ENCODE data around the gene GRIK4. TPM values are rescaled to one million over a fixed set of nuclear protein-coding genes. Genes with fewer than 3 reads are reported as not detected.

Gene GRIK4
- total RNA-seq, 1 experiment from 2014 or later = not detected

DNA sequence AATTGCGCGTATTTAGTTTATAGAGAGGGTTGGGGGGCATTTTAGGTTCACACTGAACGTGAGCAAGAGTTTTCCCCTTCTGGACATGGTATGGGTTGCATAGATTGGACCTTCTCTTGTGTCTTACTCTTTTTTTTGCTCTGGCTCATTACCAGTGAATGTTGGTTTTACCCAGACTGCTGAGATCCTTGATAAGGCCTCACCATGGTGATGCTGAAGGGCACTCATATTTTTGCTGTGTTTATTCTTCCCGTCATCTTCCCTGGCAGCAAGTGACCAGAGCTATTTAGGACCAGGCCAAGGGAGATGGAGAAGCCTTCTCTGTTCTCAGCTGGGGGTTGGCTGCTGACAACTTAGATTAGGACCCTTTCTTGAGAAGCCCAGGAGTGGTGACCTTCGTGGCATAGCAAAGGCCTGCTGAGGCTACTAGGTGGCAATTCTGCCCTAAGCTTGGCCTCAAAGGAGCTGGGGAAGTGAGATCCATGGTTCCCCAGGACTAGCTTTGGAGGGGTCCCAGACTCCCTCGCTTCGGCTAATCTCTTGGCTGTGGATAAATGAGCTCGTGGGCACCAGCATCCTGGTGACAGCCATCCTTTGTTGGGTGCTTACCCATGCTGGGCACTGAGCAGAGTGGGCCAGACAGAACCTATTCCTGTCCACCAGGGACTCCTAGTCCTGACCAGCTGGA lies 47.3 kb downstream of the GRIK4 start:
- BruUV-seq (replicated peaks) = no TSS peak
- Histone ChIP-seq H3K9me2 (ENCODE audit: insufficient read depth) (no peaks in the 10 kb centered on the region), H3K27ac (no peak overlapping the region), H3F3A (ENCODE audit: insufficient read depth, low read depth) (no peaks in the 10 kb centered on the region), H3K4me2 (no peak overlapping the region), H3K4me3 (no peak overlapping the region), H3K79me2 (ENCODE audit: low read depth) (no peaks in the 10 kb centered on the region), H4K20me1 (ENCODE audit: insufficient read depth) (no peaks in the 10 kb centered on the region), H3K27me3 (ENCODE audit: insufficient read depth, low read depth) (peaks cover 34% of the 10 kb centered on the region), H3K9me3 (ENCODE audit: insufficient read depth, low read depth) (no peaks in the 10 kb centered on the region), H2AFZ (no peak overlapping the region), H3K36me3 (ENCODE audit: low read depth) (no peaks in the 10 kb centered on the region), H3K4me1 (replicated peaks; ENCODE audit: insufficient read depth) (no peaks in the 10 kb centered on the region)
- ChIA-PET CTCF (no interaction called here), POLR2A (ENCODE audit: unreplicated experiment) (no interaction called here)
- intact Hi-C loops (cut with micrococcal nuclease; ENCODE audit: unreplicated experiment) = no loop called here
- no peak for TF ChIP-seq EZH2 (IDR thresholded peaks at IDR 0.05; ENCODE audit: low read depth)
- TF ChIP-seq, protein P1, sequence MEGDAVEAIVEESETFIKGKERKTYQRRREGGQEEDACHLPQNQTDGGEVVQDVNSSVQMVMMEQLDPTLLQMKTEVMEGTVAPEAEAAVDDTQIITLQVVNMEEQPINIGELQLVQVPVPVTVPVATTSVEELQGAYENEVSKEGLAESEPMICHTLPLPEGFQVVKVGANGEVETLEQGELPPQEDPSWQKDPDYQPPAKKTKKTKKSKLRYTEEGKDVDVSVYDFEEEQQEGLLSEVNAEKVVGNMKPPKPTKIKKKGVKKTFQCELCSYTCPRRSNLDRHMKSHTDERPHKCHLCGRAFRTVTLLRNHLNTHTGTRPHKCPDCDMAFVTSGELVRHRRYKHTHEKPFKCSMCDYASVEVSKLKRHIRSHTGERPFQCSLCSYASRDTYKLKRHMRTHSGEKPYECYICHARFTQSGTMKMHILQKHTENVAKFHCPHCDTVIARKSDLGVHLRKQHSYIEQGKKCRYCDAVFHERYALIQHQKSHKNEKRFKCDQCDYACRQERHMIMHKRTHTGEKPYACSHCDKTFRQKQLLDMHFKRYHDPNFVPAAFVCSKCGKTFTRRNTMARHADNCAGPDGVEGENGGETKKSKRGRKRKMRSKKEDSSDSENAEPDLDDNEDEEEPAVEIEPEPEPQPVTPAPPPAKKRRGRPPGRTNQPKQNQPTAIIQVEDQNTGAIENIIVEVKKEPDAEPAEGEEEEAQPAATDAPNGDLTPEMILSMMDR (conservative IDR thresholded peaks at IDR 0.05) = no peak
- no peak for DNase-seq

DNA sequence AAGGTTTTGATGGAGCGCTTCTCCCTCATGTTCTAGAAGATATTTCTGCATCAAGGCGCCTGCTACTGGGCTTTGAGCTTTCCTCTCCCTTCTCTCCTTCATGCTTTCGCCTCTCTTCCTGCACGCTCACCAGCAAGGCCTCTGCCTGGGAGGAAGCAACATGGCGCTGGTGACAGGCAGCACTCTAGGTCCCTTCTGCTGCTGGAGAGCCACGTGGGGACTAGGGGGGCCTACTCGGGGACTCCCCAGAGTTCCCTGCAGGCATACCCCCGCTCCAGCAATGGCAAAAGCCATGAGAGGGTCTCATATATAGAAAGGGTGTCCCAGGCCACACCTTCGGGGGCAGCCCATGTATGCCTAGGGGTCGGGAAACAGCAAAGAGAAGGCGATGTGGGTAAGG lies 49.7 kb downstream of the GRIK4 start:
- peaks cover 4% of the 10 kb centered on the region; the same call in 1 of the 2 replicates for H3F3A ChIP-seq (ENCODE audit: insufficient read depth, low read depth)
- ChIA-PET CTCF (no interaction called here), POLR2A (ENCODE audit: unreplicated experiment) (no interaction called here)
- no peaks in the 10 kb centered on the region for H3K9me3 ChIP-seq (ENCODE audit: insufficient read depth, low read depth)
- no peak overlapping the region for H3K27ac ChIP-seq
- H3K27me3 ChIP-seq (ENCODE audit: insufficient read depth, low read depth) = peaks cover 15% of the 10 kb centered on the region
- no peak overlapping the region for H2AFZ ChIP-seq
- H3K4me3 ChIP-seq = no peak overlapping the region
- intact Hi-C loops (cut with micrococcal nuclease; ENCODE audit: unreplicated experiment) = no loop called here
- H3K4me1 ChIP-seq (replicated peaks; ENCODE audit: insufficient read depth) = peaks cover 9% of the 10 kb centered on the region
- H4K20me1 ChIP-seq (ENCODE audit: insufficient read depth) = no peaks in the 10 kb centered on the region
- H3K4me2 ChIP-seq = no peak overlapping the region
- no peaks in the 10 kb centered on the region for H3K79me2 ChIP-seq (ENCODE audit: low read depth)
- no peak for TF ChIP-seq EZH2 (IDR thresholded peaks at IDR 0.05; ENCODE audit: low read depth)
- TF ChIP-seq, protein P1 (conservative IDR thresholded peaks at IDR 0.05) = no peak
- H3K9me2 ChIP-seq (ENCODE audit: insufficient read depth) = no peaks in the 10 kb centered on the region
- no peak for DNase-seq
- no TSS peak for BruUV-seq (replicated peaks)
- no peaks in the 10 kb centered on the region for H3K36me3 ChIP-seq (ENCODE audit: low read depth)

DNA sequence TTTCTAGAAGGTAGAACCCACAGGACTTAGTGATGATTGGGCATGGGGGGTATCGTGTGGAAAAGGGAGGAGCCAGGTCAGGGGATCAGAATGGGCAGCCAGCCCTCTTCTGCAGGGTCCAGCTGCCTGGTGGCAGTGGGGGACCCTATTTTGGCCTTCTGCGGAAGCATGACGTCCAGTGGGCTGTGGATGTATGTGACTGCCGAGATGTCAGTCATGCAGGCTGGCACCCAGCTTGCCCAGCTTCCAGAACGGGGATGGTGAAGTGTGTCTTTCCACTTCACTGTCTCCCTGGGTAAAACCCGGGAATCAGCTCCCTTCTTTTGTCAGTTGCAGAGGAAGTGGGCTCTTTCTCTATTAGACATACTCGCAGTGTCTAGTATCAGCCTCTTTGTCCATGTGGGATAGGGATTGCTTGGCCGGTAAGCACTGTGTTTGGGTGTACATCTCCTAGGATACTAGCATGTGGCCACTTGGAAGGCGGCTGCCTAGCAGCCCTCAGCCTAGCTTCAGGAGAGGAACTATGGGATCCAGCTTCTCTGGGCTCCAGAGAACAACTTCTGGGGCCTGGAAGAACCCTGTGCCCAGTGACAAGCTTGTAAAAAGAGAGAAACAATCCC lies 51.4 kb downstream of the GRIK4 start:
- BruUV-seq (replicated peaks) = no TSS peak
- Histone ChIP-seq H3K27me3 (ENCODE audit: insufficient read depth, low read depth) (0 out of 2 replicates have a peak, but pooled peaks cover 2% of the 10 kb centered on the region), H4K20me1 (ENCODE audit: insufficient read depth) (no peaks in the 10 kb centered on the region), H3F3A (ENCODE audit: insufficient read depth, low read depth) (peaks cover 5% of the 10 kb centered on the region; the same call in 1 of the 2 replicates), H2AFZ (no peak overlapping the region), H3K36me3 (ENCODE audit: low read depth) (no peaks in the 10 kb centered on the region), H3K4me3 (no peak overlapping the region), H3K9me3 (ENCODE audit: insufficient read depth, low read depth) (no peaks in the 10 kb centered on the region), H3K4me2 (no peak overlapping the region), H3K27ac (no peak overlapping the region), H3K79me2 (ENCODE audit: low read depth) (no peaks in the 10 kb centered on the region), H3K4me1 (replicated peaks; ENCODE audit: insufficient read depth) (peaks cover 13% of the 10 kb centered on the region), H3K9me2 (ENCODE audit: insufficient read depth) (no peaks in the 10 kb centered on the region)
- TF ChIP-seq, protein P1 (conservative IDR thresholded peaks at IDR 0.05) = no peak
- TF ChIP-seq EZH2 (IDR thresholded peaks at IDR 0.05; ENCODE audit: low read depth) = no peak
- POLR2A ChIA-PET (ENCODE audit: unreplicated experiment) = interaction anchor here (0.6 kb wide), 1 partner anchor 394 kb away, joined by 6 read pairs; no protein-coding TSS in a partner anchor
- CTCF ChIA-PET = no interaction called here
- DNase-seq = no peak
- intact Hi-C loops (cut with micrococcal nuclease; ENCODE audit: unreplicated experiment) = no loop called here
